Measurements from ENCODE around the gene DIP2B.

DIP2B gene

DNA sequence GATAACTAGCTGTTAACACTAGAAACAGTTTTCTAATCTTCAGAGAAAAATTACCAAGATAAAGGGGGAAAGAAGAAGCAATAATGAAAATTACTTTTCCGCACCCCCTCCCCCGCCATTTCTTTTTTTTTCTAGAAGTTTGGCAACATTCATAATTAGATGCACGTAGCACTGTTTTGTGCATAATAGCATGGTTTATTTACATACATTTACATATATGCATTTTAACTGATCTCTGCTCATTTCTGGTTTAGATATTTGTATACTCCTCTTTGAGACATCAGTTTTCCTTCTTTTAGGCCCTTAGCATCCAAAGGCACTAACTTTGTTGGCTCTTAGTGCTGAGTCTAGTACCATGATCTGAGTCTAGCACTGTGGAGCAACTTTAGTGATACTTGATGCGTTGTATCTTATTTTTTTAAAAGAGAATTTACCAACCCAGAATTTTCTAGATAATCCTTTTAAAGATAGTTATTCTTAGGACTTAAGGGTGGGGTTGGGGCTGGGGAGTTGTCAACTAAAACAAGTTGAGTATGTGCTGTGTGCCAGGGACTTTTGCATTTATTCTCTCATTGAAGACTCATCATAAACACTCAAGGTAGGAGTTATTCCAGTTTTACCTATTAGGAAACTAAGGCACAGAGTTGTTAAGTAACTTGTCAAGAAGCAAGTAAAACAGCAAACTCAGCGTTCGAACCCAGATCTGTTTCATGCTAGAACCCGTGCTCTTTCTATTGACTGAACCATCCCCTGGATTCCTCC lies 110.5 kb downstream of the DIP2B start:
- DNase-seq, result no peak

DNA sequence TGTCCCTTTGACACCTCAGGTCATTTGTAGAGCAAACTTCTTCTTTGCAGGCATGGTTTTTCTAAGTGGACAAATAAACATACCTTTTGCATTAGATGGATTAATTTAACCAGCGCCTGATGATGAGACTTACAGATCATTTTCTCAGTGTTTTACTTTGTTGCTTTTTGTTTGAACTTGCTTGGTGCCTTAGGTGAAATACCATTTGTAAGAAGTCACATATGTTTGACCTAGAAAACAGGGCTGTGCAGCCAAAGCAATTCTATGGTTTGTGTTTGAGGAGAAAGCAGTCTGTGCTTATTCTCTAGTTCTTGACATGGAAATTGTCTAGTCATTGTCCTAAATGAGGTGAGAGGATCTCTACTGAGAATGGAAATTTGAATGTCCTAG lies 111.1 kb downstream of the DIP2B start:
- no peak for DNase-seq

DNA sequence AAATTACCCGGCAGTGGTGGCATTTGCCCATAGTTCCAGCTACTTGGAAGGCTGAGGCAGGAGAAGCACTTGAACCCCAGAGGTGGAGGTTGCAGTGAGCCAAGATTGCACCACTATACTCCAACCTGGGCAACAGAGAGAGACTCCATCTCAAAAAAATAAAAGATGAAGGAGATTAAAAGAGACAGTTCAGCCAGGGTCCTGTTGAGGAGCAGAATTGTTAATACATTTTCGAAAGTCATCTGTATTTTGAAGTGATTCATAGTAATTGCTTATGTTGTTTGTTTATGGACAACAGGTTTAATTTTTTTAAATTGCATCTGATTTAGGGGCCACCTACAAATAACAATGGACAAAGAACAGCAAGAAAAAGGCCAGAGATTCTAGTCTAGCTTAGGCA lies 112.9 kb downstream of the DIP2B start:
- no peak for DNase-seq

DNA sequence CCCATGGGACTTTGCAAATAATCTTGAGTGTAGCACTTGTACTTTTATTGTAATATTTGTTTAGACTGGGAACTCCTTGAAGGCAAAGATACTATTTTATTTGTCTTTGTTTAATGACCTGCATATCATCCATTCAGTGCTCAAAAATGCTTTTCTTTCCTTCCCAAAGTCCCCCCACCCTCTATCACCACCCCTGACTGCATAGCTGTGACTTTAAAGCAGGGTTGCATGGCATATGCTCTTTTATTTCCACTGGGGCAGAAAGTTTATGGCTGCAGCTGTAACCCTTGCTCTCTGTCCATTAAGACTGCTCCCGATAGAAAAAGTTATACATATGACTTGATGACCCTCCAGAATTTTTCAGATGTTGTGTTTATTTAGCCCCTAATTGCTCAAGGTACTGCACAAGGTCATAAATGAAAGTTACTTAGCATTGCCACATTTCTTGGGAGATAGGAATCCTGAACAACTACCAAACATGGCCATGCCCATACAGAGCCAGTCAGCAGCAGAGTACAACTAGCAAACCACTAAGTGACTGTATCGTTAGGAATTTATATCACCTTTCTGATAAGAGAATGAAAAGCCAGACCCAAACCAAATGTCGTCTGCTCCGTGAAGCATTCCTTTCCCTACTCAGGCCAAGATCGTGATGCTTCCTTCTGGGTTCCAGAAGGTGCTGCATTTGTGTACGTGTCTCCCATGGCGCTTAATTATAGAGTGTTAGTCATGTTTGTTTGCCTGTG lies 114.3 kb downstream of the DIP2B start:
- no peak for DNase-seq

DNA sequence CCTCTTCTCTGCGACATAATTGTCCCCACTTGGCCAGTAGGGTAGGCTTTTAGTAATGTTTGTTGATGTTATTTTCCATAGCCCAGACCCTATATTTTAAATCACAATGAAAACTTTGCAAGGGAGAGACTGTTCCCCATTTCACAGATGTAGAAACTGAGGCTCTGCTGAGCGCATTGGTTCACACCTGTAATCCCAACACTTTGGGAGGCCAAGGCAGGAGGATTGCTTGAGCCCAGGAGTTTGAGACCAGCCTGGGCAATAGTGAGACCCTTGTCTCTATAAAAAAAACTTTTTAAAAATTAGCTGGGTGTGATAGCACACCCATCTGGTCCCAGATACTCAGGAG lies 114.8 kb downstream of the DIP2B start:
- no peak for DNase-seq

DNA sequence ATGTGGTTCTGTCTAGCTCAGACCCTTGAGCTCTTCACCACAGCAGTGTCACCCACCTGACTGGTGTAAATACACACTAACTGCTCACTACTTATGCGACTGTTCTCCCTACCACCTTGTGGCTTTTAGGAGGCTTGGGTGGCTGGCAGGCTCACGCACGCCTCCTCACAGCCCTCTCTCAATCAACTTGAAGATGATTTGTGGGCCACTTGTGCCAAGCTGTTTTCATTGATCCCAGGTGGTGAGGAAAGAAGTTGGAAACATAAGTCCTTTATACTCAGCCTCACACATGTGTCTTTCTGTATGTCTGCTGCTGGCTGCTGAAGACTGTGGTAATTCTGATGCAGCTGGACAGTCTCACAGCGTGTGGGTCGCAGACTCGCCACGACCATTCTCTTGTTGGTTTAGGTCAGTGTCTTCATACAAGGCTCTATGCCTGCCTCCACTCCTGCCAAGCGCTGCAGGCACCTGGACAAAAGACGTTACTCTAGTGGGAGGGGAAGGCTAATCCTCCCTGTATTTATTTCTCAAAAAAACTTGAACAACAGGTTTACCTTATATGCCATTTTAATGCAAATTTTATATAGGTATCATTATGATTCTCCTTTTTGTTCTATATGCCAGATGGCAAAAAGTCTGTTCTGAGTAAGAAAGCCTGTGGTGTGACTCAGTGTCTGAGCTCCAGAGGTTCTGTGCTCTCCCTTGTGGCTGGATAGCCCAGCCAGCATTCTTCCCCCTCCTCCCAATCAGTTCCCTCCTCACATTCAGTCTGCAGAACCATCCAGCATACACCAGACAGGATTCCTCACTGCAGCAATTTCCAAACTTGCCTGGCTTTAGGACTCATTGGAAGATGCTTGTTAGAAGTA lies 115.6 kb downstream of the DIP2B start:
- peak; percentile 38 for DNase-seq

DNA sequence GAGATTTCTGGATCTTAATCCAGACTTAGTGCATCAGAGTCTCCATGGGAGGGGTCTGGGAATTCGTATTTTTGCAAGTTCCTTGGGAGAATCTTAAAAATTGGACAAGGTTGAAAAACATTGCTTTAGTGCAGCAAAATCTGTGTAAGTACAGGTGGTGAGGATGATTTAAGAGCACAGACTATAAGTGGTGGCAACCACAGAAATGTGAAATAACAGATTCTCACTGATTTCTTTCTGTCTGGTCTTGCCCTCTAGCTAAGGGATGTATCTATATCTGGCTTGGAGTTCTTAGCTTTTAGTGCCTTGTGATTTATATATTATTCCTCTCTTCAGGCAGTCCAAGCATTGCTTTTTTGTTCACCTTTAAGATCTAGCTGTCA lies 116.2 kb downstream of the DIP2B start:
- no peak for DNase-seq

DNA sequence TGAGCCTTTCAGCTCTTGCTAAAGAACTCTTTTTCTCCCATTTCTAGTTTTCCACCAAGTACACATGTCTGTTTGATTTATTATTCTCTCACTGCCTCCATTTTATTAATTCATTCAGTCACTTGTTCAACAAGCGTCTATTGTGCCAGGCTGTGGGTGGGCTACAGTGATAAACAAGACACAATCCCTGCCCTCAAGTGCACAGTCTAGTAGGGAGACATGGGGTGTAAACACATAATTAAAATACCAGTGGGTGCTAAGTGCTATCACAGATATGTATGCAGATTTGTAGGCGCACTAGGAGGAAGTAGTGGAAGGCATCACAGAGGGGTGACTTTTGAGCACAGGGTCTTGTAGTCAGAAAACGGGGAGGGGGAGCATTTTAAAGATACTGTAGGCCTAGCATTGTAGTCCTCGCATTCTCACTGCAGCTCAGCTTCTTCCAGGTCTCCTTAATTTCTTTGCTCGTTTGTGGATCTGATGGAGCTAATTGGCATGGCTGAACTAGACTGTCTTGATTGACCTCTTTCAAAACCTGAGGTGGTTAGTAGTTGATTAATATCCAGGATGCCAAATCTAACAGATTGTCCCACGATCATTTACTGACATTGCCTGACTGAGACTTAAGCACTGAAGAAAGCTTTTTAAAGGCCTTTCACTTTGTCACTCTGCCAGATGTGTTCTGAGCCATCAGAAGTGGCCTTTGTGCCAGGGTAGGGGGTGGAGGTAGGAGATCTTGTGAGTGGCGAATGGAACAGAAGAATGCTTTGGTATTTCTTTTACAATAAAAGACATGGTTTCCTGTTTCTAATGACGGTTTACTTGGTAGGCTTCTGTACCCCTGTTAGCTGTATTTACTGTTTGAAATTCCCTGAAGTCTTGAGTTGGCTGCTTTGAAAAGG lies 116.9 kb downstream of the DIP2B start:
- no peak for DNase-seq

DNA sequence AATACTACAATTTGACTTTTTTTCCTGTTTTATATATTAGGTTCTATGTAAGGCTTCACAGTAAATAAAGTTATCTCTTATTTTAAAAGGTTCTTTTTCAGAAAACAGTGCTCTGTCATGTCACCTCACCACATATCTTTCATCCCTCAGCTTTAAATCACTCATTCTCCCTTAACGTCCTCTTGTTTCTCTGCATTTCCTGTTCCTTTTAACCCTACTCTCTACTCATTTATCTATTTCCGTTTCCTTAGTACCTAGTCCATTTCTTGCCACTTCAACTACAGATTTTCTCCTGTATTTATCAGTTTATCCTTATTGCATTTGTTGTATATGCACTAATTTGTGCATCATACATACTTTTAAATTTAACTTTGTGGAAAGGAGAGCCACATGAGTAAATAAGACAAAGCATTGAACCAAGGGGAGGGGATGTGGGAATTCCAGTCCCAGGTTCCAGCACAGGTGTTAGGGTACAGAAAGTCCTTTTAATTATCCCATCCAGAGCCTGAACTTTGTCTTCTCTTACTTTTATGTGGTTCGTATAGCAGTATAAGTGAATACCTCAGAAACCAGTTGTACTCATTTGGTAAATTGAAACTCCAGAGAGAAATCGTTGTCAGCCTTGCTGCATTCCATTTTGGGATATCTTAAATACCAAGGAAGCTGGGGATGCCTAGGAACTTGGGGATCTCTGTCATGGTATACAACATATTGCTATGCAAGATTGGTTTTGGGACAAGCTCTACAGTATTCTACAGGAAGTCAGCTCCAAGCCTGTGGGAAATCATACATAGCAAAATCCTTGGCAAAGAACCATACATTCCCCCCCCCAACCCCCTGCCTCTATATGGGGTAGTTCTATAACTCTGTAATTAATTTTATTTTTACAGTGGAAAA lies 120.5 kb downstream of the DIP2B start:
- DNase-seq, result no peak

DNA sequence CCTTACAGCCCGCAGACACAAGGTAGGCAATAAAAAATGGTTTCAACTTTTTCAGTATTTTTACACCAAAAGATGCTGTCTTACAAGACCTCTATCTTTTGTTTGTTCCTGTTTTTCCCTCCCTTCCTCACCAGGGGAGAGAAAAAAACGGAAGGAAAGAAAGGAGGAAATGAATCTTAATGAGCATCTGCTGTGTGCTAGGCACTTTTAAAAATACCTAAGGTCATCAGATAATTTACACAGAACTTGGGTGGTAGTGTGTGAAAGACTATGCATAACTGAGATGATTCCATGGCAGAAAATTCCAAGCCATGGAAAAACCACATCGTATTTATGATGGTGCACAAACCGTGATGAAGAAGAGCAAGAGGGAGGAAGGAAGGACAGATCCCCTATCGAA lies 121.2 kb downstream of the DIP2B start:
- no peak for DNase-seq

DNA sequence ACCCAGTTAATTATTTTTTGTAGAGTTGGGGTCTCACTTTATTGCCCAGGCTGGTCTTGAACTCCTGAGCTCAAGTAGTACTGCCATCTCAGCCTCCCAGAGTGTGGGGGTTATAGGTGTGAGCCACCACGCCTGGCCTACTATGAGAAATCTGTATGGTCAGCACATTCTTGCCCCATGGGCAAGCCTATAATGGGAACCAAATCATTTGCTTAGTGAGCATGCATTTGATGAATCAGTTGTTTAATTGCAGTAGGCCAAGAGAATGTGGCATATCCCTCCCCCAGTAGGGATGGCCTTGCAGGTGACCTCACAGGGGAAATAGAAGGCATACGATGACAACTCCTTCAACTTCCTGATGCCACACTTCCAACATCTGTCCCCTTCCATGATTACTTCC lies 122.7 kb downstream of the DIP2B start:
- no peak for DNase-seq

DNA sequence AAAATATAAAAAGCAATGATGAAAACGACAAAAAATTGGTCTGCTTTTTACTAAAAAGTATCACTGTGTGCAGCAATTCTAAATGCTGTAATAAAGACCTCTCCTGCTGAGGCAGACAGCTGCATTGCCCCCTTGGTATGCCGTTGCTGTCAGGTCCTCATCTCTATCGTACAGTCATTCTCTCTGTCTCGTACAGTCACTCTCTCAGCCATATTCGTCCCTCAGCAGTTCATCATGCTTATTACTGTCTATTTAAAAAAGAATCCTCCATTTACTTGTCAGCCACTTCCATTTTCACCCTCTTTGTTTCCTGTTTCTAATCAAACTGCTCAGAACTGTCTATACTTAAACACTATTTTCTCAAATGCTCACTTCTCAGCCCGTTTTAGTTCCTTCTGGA lies 123.6 kb downstream of the DIP2B start:
- no peak for DNase-seq

DNA sequence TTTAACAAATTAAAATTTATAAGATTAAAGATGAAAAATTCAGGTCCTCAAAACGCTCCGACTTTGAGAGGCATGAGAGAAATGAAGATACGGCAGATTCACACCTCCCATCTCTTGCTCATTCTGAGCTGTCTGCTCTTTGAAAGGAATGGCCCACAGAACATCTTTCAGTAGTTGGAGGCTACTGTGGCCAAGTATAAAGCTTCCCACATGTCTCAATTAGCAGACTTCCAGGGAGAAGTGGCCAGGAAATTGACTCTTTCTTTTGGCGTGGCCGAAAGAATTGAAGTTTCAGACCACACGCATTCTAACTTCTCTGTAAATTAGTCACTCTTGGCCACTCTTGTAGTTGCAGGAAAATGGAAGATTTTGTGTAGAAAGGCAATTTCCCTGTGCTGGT lies 129.2 kb downstream of the DIP2B start:
- no peak for DNase-seq

DNA sequence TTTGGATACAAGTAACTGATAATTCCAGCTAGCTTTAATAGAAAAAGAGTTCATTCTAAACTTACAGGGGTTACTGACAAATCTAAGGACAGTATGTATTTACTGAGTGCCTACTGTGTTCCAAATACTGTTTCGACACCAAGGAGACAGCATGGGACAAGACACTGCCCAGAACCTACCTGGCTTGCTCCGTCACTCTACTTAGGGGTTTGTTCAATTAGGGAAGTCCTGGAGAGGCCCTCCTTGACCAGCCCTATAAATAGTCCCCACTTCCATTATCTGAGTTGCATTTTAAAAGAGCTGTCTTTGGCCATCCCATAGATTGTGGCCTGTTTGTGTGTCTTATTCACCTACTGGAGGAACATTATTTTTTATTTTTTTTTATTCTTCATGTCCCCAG lies 129.6 kb downstream of the DIP2B start:
- no peak for DNase-seq

DNA sequence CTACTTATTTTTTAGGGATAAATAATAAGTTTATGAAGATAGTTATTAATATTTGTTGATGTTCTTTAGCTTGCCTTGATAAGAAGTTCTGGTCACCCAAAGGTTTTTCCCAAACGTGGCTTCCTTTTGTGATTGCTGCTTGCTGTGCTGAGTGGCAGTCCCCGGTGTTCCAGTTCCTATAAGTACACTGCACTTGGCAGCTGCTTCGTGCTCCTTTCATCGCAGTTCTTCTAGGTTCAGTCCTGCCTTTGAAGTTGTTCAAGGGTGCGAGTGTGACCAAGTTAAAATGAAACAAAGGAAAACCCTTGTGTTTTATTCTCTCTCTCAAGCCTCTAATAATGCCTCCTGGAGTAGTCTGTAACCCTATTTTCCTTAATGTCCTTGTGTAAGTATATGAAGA lies 130.6 kb downstream of the DIP2B start:
- DNase-seq, result no peak

DNA sequence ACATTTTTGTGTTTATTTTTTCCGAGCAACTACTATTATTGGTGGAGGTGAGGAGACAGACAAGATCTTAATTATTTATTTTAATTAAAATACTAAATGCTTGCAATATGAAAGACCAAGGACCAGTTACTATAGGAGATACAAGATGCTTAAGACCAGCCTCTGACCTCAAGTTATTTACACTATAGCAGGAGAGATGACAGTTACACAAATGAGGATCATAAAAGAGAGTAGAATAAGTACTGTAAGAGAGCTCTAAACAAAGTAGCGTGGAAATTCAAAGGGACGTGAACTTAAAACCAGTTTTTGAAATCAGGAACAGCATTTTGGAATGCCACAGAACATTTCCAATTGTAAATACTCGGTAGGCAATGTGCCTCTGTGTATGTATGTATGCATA lies 131.1 kb downstream of the DIP2B start:
- DNase-seq, result no peak

DNA sequence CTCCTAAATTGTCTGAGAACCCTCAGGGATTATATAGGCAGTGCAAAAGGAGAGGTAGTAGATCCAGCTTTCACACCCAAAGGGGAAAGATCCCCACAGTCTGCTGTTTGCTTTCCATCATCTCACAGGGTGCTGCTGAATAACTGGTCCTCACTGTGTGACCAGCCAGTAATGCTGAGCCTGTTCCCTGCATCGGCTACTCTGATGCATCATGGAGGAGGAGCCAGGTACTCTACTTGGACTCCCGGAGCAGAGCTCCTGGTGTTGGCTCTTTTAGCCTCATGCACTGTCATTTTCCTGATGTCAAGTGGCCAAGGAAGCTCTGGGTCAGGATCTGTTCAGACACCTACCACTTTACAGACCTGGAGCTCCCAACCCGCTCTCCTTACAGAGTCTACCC lies 131.7 kb downstream of the DIP2B start:
- no peak for DNase-seq

DNA sequence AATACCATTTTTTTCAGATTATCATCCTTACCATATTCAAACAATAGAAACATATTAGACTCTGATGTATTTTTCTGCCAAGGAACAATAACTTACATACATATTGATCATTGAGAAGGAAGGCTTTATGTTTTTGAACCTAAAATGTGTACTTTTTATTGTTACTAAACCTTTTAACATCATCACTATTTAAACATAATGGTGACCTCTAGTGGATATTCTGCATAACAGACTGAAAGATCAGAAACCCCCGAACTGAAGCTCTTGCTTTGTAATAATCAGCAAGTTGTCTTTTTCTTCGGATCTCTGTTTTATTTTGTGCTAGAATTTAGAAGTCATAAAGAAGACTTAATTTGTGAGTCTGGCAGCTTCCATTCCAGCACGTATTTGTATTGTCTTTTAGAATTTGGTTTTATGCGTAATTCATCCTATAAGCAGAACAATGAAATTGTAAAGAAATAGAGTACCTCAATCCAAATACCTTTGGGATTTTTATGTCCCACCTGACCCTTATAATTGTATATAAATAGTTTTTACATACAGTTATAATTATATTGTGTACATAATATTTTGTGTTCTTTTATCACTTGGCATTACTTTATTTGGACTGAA lies 133.2 kb downstream of the DIP2B start:
- DNase-seq, result no peak

DNA sequence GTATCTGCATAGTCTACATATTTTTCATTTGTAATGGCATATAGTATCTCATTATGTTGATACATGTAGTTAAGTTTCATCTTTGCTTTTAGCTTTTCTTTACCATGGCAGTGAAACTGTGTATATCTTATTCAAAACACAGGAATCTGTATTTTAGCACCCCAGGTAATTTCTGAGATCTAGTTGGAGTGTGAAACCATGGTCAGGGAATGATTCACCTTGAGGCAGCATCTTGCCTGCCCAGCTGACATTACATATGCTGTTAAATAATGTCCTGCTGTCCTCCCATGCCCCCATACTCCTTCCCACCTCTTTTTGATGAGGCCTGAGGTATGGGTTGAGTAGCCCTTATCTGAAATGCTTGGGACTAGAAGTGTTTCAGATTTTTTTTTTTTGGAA lies 133.7 kb downstream of the DIP2B start:
- DNase-seq, result no peak

DNA sequence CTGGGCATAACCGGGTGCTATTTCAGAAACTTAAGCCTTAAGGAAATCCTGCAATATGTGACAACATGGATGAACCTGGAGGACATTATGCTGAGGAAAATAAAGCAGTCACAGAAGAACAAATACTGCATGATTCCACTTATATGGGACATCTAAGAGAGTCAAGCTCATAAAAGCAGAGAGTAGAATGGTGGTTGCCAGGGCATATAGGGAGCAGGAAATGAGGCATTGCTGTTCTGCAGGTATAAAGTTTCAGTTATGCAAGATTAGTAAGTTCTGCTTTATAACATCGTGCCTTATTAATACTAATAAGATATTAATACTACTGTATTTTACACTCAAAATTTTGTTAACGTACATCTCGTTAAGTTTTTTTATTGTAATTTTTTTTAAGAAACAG lies 134.9 kb downstream of the DIP2B start:
- DNase-seq, result no peak

DNA sequence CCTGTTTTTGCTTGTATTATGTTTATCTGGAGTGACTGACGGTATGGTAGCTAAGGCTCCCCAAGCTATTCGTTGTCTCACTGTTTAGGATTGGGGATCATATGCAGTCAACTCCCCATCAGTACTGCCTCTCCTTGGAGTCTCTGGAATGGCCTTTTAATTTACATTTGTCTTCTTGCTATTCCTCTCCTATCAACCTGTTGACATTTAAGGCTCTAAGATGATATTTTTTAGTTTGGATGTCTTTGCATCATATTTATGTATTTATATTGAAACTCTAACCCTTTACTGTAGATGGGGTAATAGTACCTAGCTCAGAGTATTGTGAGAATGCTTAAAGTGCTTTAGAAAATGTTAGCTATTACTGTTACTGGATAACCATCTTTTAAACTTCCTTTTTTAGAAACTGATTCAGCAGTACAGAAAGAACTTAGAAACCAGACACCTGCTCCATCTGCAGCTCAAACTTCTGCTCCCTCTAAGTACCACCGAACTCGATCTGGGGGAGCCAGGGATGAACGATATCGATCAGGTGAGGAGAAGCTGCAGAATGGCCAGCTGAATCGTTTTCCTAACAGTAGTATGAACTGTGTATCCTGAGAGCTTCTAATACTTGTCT lies 135.6 kb downstream of the DIP2B start:
- no peak for DNase-seq

Measured in stimulated activated CD4-positive, alpha-beta T cell treated with anti-CD3 and anti-CD28 coated beads, Interleukin-4, amount 100 ng/mL, for 24 hours (primary cell).